BJ (cell line): ENCODE measurements around the gene SLC35G6. TPM values are rescaled to one million over a fixed set of nuclear protein-coding genes. Genes with fewer than 3 reads are reported as not detected.

Experiments used
- CTCF ChIA-PET: fragments of 350-600 bp; formaldehyde crosslinking; extraction: SDS; loops from one replicate; lab custom pipeline; 2021; ENCODE audit warnings: antibody characterized with exemption, inconsistent platforms; lab: Yijun Ruan, JAX
- POLR2A ChIA-PET: fragments of 300-600 bp; sonication (Branson Sonifier 250); formaldehyde crosslinking; extraction: SDS; loops from one replicate; lab custom pipeline; 2021; ENCODE audit warnings: antibody characterized with exemption; lab: Charles Lee
- DNase-seq: peaks from one replicate; pipeline ENCODE4 v3.0.0-alpha.2; 2011; ENCODE audit warnings: low read depth
- H3K27me3 ChIP-seq: 2 replicates; pipeline ENCODE4 v1.6.0; 2011; ENCODE audit warnings: low read length; ENCODE audit not compliant: control insufficient read depth, insufficient read depth
- H3K36me3 ChIP-seq: 2 replicates; pipeline ENCODE4 v1.5.1; 2011; ENCODE audit warnings: low read length; ENCODE audit not compliant: control insufficient read depth, insufficient read depth
- H3K4me3 ChIP-seq: 2 replicates; pipeline ENCODE4 v1.5.1; 2011; ENCODE audit warnings: low read depth, mild to moderate bottlenecking, control low read depth, low read length
- polyA plus RNA-seq: library from polyadenylated mRNA; depleted of rRNA; stranded (reverse); fragments of >200 nt; gene quantifications from 2 replicates; pipeline ENCODE4 v1.2.3, GENCODE V29; 2011
- TF ChIP-seq, protein P1 (sequence below): IDR thresholded peaks from 2 replicates; pipeline ENCODE4 v1.5.1; 2011; ENCODE audit warnings: low read depth, mild to moderate bottlenecking, control low read depth, inconsistent platforms, low read length, moderate library complexity; ENCODE audit not compliant: insufficient read depth

The SLC35G6 gene
- polyA plus RNA-seq, 1 experiment: not detected

DNA sequence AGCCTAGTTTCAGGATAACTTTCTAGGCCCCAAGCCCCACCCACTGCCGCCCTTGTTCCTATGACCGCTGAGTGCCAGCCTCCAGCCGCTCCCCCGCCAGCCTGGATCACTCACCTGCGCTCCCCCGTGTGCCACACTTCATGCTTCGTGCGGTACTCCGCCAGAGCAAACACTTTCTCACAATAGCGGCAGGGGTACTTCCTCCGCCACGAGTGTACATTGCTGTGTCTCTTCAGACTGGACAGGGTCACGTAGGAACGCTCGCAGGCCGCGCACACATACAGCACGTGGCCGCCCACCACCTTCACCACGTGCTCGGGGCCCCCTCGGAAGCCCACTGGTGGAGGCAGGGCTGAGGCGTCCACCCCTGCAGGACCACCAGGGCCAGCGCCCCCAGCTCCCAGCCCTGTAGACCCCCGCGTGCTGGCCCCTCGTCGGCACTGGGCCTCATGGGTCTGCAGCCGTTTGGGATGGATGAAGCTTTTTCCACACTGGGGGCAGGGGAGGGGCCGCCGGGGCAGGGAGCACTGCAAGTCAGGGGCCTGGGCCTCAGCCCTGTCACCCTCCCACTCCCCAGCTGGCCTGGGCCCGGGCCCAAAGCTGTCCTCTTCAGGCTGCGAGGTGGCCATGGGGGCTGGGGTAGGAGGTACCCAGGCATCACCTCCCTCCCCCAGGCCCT lies 15.5 kb upstream of the SLC35G6 start:
- no peaks in the 10 kb centered on the region for H3K27me3 ChIP-seq
- TF ChIP-seq, protein P1, sequence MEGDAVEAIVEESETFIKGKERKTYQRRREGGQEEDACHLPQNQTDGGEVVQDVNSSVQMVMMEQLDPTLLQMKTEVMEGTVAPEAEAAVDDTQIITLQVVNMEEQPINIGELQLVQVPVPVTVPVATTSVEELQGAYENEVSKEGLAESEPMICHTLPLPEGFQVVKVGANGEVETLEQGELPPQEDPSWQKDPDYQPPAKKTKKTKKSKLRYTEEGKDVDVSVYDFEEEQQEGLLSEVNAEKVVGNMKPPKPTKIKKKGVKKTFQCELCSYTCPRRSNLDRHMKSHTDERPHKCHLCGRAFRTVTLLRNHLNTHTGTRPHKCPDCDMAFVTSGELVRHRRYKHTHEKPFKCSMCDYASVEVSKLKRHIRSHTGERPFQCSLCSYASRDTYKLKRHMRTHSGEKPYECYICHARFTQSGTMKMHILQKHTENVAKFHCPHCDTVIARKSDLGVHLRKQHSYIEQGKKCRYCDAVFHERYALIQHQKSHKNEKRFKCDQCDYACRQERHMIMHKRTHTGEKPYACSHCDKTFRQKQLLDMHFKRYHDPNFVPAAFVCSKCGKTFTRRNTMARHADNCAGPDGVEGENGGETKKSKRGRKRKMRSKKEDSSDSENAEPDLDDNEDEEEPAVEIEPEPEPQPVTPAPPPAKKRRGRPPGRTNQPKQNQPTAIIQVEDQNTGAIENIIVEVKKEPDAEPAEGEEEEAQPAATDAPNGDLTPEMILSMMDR: no peak
- ChIA-PET POLR2A (no interaction called here), CTCF (interaction anchor here (0.6 to 1.4 kb wide), 6 partner anchors 14 to 281 kb away, joined by 3 to 4 read pairs (median 3); partner anchors contain the start of gene ZBTB4)
- no peak for DNase-seq
- H3K36me3 ChIP-seq: peaks cover 43% of the 10 kb centered on the region
- no peak overlapping the region for H3K4me3 ChIP-seq

DNA sequence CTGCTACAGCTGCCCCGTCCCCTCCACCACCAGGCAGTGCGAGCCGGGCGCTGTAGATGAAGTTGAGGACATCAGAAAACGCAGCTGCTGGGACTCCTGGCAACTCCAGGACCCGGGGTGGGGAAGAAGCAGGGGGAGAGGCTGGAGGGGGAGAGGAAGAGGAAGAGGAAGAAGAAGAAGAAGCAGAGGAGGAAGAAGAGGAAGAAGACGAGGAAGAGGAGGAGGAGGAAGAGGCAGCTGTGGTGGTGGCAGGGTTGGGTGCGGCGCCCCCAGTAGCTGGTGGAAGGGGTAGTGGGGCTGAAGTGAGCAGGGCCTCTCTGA lies 15.0 kb upstream of the SLC35G6 start:
- DNase-seq: no peak
- TF ChIP-seq, protein P1: no peak
- peaks cover 42% of the 10 kb centered on the region for H3K36me3 ChIP-seq
- POLR2A ChIA-PET: no interaction called here
- no peaks in the 10 kb centered on the region for H3K27me3 ChIP-seq
- CTCF ChIA-PET: interaction anchor here (0.6 to 1.4 kb wide), 5 partner anchors 34 to 282 kb away, joined by 3 to 4 read pairs (median 3); no protein-coding TSS in a partner anchor
- H3K4me3 ChIP-seq: no peak overlapping the region

DNA sequence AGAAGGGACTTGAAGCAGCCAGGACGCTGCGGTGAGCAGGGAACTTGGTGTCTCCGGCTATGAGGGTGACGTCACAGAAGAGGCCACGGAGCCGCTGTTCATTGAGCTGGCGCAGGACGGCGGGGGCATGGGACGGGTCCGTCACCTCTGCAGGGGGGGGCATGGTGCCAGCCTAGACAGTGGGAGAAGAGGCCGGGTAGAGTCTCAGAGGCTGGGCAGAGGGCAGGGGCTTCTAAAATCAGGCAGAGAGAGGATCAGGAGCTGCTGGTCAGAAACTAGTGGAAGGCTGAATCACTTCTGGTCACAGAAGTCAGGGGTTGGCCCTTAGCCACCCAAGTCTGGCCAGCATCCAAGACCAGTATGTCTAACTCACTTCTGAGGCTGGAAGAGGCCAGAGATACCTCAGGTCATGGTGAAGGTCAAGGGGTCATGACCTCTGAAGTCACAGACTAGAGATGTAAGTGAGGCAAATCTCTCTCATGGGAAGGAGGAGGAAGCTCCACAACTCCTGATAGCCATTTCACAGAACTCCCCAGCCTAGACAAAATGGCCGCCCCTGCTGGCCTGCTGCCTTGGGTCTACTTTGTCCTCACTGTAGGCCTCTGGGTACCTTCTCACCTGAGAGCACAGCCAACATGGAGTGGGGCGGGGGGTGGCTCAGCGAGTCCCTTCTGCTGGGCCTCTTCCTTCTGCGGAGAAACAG lies 14.5 kb upstream of the SLC35G6 start:
- H3K27me3 ChIP-seq: no peaks in the 10 kb centered on the region
- POLR2A ChIA-PET: interaction anchor here (0.6 kb wide), 1 partner anchor 16 kb away, joined by 3 read pairs; no protein-coding TSS in a partner anchor
- CTCF ChIA-PET: interaction anchor here (0.6 to 1.4 kb wide), 4 partner anchors 19 to 282 kb away, joined by 3 to 4 read pairs (median 3); no protein-coding TSS in a partner anchor
- no peak overlapping the region for H3K4me3 ChIP-seq
- DNase-seq: no peak
- H3K36me3 ChIP-seq: peaks cover 37% of the 10 kb centered on the region
- TF ChIP-seq, protein P1: no peak

DNA sequence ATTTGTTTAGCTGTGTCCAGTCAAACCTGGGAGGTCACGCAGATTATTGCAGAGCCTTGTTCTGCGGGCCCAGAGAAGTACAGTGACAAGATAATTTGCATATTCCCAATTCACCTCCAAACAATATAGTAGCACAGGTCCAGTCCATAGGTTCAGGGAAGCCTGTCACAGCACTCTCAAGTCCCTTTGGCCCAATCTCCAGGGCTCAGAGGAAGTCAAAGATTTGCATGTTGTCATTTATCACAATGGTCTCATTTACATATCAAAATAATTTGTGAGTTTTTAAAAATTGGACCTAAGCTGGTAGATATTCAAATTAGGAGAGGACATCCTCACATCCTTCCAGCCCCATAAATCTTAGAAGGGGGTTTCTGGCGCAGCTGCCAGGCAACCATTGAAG lies 13.7 kb upstream of the SLC35G6 start:
- Histone ChIP-seq H3K27me3 (no peaks in the 10 kb centered on the region), H3K4me3 (no peak overlapping the region), H3K36me3 (peaks cover 31% of the 10 kb centered on the region)
- ChIA-PET POLR2A (no interaction called here), CTCF (interaction anchor here (1.2 to 1.4 kb wide), 3 partner anchors 20 to 109 kb away, joined by 3 to 4 read pairs (median 3); no protein-coding TSS in a partner anchor)
- TF ChIP-seq, protein P1: no peak
- DNase-seq: no peak

DNA sequence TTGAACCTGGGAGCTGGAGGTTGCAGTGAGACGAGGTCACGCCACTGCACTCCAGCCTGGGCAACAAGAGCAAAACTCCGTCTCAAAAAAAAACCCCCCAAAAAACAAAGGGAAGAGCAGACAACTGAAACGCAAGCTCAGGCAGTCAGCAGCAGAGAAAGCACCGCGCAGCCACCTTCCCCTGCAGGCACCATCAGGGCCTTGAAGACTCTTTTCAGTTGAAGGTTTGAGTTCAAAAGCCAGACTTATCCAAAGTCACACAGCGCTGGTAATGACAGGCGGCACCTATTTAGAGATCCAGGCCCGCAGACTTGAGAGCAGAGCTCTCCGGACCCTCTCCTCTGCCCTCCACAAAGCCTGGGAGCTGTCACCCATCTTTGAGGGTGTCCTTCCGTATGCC lies 13.0 kb upstream of the SLC35G6 start:
- Histone ChIP-seq H3K4me3 (no peak overlapping the region), H3K36me3 (peaks cover 24% of the 10 kb centered on the region), H3K27me3 (no peaks in the 10 kb centered on the region)
- ChIA-PET CTCF (no interaction called here), POLR2A (no interaction called here)
- TF ChIP-seq, protein P1: no peak
- no peak for DNase-seq
